ENCODE data around the gene NGEF. TPM values are rescaled to one million over a fixed set of nuclear protein-coding genes. Genes with fewer than 3 reads are reported as not detected.

The NGEF gene
- total RNA-seq, 1 experiment from 2014 or later, result 2.7 TPM

DNA sequence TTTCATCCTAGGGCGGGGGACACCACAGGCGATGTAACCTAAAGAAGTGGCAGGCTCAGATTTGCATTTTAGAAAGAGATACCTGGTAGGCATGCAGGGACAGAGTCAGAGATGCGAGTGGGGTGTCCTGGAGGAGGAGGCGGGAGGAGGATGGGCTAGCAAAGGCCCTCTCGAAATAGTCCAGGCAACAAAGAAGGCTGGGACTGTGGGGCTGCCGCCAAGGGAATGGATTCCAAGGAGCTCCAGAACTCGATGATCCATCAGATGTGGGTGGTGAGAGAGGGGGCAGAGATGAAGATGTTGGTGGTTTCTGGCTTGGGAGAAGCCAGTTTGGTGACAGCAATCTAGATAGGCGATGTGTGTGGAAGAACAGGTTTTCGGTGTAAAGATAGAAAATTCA, 34.6 kb upstream of the NGEF start:
- CTCF ChIA-PET, result interaction anchor here (0.6 kb wide), 1 partner anchor 1373 kb away, joined by 3 read pairs; no protein-coding TSS in a partner anchor
- Mint-ChIP-seq H3K4me3 (ENCODE audit: unreplicated experiment) (no peak overlapping the region), H3K4me1 (ENCODE audit: insufficient read depth, unreplicated experiment) (peaks cover 41% of the 10 kb centered on the region), H3K9me3 (ENCODE audit: unreplicated experiment) (no peaks in the 10 kb centered on the region), H3K27me3 (ENCODE audit: insufficient read depth, unreplicated experiment) (no peaks in the 10 kb centered on the region), H3K27ac (ENCODE audit: low read depth, unreplicated experiment) (no peak overlapping the region), H3K36me3 (ENCODE audit: insufficient read depth, unreplicated experiment) (peaks cover 6% of the 10 kb centered on the region)
- intact Hi-C loops (cut with micrococcal nuclease), result no loop called here
- POLR2A ChIA-PET, result interaction anchor here (0.8 kb wide), 1 partner anchor 13 kb away, joined by 4 read pairs; the partner anchor contains the start of gene INPP5D
- DNase-seq (ENCODE audit: unreplicated experiment), result no peak
- TF ChIP-seq, protein P1, sequence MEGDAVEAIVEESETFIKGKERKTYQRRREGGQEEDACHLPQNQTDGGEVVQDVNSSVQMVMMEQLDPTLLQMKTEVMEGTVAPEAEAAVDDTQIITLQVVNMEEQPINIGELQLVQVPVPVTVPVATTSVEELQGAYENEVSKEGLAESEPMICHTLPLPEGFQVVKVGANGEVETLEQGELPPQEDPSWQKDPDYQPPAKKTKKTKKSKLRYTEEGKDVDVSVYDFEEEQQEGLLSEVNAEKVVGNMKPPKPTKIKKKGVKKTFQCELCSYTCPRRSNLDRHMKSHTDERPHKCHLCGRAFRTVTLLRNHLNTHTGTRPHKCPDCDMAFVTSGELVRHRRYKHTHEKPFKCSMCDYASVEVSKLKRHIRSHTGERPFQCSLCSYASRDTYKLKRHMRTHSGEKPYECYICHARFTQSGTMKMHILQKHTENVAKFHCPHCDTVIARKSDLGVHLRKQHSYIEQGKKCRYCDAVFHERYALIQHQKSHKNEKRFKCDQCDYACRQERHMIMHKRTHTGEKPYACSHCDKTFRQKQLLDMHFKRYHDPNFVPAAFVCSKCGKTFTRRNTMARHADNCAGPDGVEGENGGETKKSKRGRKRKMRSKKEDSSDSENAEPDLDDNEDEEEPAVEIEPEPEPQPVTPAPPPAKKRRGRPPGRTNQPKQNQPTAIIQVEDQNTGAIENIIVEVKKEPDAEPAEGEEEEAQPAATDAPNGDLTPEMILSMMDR (IDR thresholded peaks at IDR 0.05; ENCODE audit: unreplicated experiment), result no peak
- BruUV-seq (replicated peaks), result no TSS peak

DNA sequence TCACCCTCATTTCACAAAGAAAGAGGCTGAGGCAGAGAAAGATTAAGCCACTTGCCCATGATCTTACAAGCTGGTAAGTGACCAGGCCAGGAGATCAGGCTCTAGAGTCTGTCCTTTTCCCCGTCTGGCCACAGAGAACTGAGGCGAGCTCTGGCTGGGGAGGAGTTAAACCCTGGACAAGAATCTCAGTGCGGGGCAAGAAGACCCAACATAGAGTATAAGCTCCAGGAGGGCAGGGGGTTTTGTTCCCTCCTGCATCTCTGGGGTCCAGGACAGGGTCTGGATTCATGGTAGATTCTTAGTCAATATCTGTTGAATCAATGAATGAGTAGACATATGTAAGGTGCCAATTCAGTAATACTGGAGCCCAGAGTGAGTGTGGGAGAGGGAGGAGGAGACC, 34.1 kb upstream of the NGEF start:
- CTCF ChIA-PET, result interaction anchor here (0.6 kb wide), 2 partner anchors 436 to 1373 kb away, joined by 3 to 4 read pairs; no protein-coding TSS in a partner anchor
- H3K9me3 Mint-ChIP-seq (ENCODE audit: unreplicated experiment), result no peaks in the 10 kb centered on the region
- intact Hi-C loops (cut with micrococcal nuclease), result no loop called here
- H3K36me3 Mint-ChIP-seq (ENCODE audit: insufficient read depth, unreplicated experiment), result peaks cover 6% of the 10 kb centered on the region
- no peak overlapping the region for H3K4me3 Mint-ChIP-seq (ENCODE audit: unreplicated experiment)
- H3K27ac Mint-ChIP-seq (ENCODE audit: low read depth, unreplicated experiment), result no peak overlapping the region
- no peak for DNase-seq (ENCODE audit: unreplicated experiment)
- TF ChIP-seq, protein P1 (IDR thresholded peaks at IDR 0.05; ENCODE audit: unreplicated experiment), result no peak
- no TSS peak for BruUV-seq (replicated peaks)
- no peaks in the 10 kb centered on the region for H3K27me3 Mint-ChIP-seq (ENCODE audit: insufficient read depth, unreplicated experiment)
- H3K4me1 Mint-ChIP-seq (ENCODE audit: insufficient read depth, unreplicated experiment), result peaks cover 41% of the 10 kb centered on the region
- POLR2A ChIA-PET, result interaction anchor here (0.8 kb wide), 1 partner anchor 13 kb away, joined by 4 read pairs; the partner anchor contains the start of gene INPP5D

DNA sequence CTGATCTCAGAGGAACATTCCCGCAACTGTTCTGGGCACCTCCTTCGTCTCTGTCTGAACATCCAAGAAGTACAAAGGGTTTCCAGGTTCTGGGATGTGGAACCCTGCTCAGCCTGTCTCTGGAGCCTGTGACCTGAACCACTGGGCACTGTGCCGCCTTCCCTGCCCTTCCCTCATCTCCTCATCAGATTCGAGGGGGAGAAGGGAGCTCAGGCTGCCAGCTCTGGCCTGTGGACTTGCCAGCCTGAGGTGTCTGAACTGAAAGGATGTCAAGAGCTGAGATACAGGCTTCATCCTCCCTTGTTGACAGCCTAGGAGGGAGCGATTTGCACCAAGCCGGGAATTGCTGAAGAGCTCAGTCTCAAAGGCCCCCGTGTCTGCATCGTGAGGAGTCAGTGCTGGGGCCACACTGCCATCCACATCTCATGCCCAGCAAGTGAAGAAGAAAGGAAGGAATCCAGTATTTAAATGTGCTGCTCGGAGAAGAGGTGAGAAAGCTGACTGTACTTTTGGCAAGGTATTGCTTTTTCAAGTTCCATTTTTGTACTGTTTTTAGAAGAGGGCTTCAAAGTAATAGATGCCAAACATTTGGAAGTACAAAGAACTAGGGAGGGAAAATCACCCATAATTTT, 32.0 kb upstream of the NGEF start:
- no peak overlapping the region for H3K4me3 Mint-ChIP-seq (ENCODE audit: unreplicated experiment)
- H3K4me1 Mint-ChIP-seq (ENCODE audit: insufficient read depth, unreplicated experiment), result peaks cover 28% of the 10 kb centered on the region
- no TSS peak for BruUV-seq (replicated peaks)
- peaks cover 6% of the 10 kb centered on the region for H3K36me3 Mint-ChIP-seq (ENCODE audit: insufficient read depth, unreplicated experiment)
- intact Hi-C loops (cut with micrococcal nuclease), result no loop called here
- H3K27me3 Mint-ChIP-seq (ENCODE audit: insufficient read depth, unreplicated experiment), result no peaks in the 10 kb centered on the region
- TF ChIP-seq, protein P1 (IDR thresholded peaks at IDR 0.05; ENCODE audit: unreplicated experiment), result no peak
- no peaks in the 10 kb centered on the region for H3K9me3 Mint-ChIP-seq (ENCODE audit: unreplicated experiment)
- no peak for DNase-seq (ENCODE audit: unreplicated experiment)
- ChIA-PET CTCF (no interaction called here), POLR2A (no interaction called here)
- H3K27ac Mint-ChIP-seq (ENCODE audit: low read depth, unreplicated experiment), result no peak overlapping the region

DNA sequence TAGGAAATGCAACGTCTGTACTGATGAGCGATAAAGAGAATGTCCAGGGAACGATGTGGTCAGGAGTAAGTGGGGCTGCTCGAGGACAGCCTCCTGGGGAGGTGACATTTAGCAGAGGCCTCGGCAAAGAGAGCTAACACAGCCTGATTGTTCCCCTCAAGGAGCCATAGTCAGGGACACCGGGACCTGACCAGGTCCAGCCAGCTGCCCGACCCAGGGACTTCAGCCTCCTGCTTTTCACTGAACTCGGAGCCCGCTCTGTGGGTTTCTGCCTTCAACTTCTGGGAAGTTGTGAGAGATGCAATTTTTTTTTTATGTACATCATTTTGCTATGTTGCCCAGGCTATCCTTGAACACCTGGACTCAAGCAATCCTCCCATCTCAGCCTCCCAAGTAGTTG, 29.5 kb upstream of the NGEF start:
- intact Hi-C loops (cut with micrococcal nuclease), result no loop called here
- Mint-ChIP-seq H3K27ac (ENCODE audit: low read depth, unreplicated experiment) (no peak overlapping the region), H3K4me3 (ENCODE audit: unreplicated experiment) (no peak overlapping the region), H3K27me3 (ENCODE audit: insufficient read depth, unreplicated experiment) (no peaks in the 10 kb centered on the region), H3K9me3 (ENCODE audit: unreplicated experiment) (no peaks in the 10 kb centered on the region), H3K36me3 (ENCODE audit: insufficient read depth, unreplicated experiment) (peaks cover under 1% of the 10 kb centered on the region), H3K4me1 (ENCODE audit: insufficient read depth, unreplicated experiment) (peaks cover 18% of the 10 kb centered on the region)
- CTCF ChIA-PET, result interaction anchor here (0.6 kb wide), 2 partner anchors 9 to 11 kb away, joined by 3 read pairs; no protein-coding TSS in a partner anchor
- POLR2A ChIA-PET, result no interaction called here
- BruUV-seq (replicated peaks), result no TSS peak
- no peak for DNase-seq (ENCODE audit: unreplicated experiment)
- TF ChIP-seq, protein P1 (IDR thresholded peaks at IDR 0.05; ENCODE audit: unreplicated experiment), result no peak

Data from MCF 10A (cell line).